Endothelial cell (in vitro differentiated cells): ENCODE results near the gene MAGED2. TPM values are rescaled to one million over a fixed set of nuclear protein-coding genes. Genes with fewer than 3 reads are reported as not detected.
"Not testable (repeated sequence)": the region's sequence is repeated elsewhere in the genome, so short reads cannot be mapped to it uniquely, and the experiment has no call there.

ENCODE experiments used
- DNase-seq: peaks from one replicate; pipeline ENCODE4 v3.0.0; 2021; ENCODE audit warnings: low spot score
- H3K27ac Mint-ChIP-seq: one replicate; pipeline ENCODE4 v1.8.0; 2021; ENCODE audit warnings: mixed read lengths, inconsistent platforms; ENCODE audit not compliant: unreplicated experiment
- H3K27me3 Mint-ChIP-seq: one replicate; pipeline ENCODE4 v1.8.0; 2021; ENCODE audit warnings: mild to moderate bottlenecking, moderate library complexity, mixed read lengths, inconsistent platforms; ENCODE audit not compliant: unreplicated experiment
- H3K36me3 Mint-ChIP-seq: one replicate; pipeline ENCODE4 v1.8.0; 2021; ENCODE audit warnings: mild to moderate bottlenecking, low read depth, mixed read lengths, inconsistent platforms; ENCODE audit not compliant: unreplicated experiment
- H3K4me1 Mint-ChIP-seq: one replicate; pipeline ENCODE4 v1.8.0; 2021; ENCODE audit warnings: mild to moderate bottlenecking, mixed read lengths, inconsistent platforms; ENCODE audit not compliant: unreplicated experiment
- H3K4me3 Mint-ChIP-seq: one replicate; pipeline ENCODE4 v1.8.0; 2021; ENCODE audit warnings: mild to moderate bottlenecking, mixed read lengths, inconsistent platforms; ENCODE audit not compliant: unreplicated experiment
- H3K9me3 Mint-ChIP-seq: one replicate; pipeline ENCODE4 v1.8.0; 2021; ENCODE audit warnings: mixed read lengths, inconsistent platforms; ENCODE audit not compliant: unreplicated experiment
- total RNA-seq: library from RNA; stranded (reverse); fragmentation: NEBNext Ultra II Directional; extraction: Animal tissue kit (Norgen Biotek cat#: 25700); gene quantifications from one replicate; pipeline ENCODE4 v1.2.1, GENCODE V29; 2021; ENCODE audit not compliant: unreplicated experiment
- TF ChIP-seq, protein P1 (sequence below): fragments of 200-600 bp; sonication (generic); IDR thresholded peaks from one replicate; pipeline ENCODE4 v1.5.0; 2021; ENCODE audit warnings: antibody characterized with exemption; ENCODE audit not compliant: unreplicated experiment

The MAGED2 gene
- total RNA-seq, 1 donor from 2014 or later, result 581 TPM

DNA sequence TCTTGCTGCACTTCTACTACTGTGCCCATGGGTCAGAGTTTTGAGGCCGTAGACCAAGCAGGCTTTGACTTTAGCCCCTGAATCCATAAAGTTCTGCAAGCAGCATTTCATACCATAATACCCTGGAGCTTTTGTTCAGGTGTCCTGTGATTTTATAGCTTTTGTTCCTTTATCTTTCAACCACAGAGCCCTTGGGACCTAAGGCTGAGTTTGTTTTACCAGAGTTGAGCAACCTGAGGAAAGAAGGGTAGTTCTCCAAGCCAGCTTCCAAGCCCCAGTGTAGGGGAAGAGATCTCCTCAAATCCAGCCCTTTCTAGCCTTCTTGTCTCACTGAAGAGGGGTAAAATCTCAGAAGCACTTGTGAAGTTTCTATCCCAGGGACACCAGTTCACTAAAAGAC is 35.1 kb downstream of the MAGED2 start:
- Mint-ChIP-seq H3K27me3 (no peaks in the 10 kb centered on the region), H3K4me1 (peaks cover 2% of the 10 kb centered on the region), H3K27ac (no peak overlapping the region), H3K4me3 (no peak overlapping the region), H3K9me3 (no peaks in the 10 kb centered on the region), H3K36me3 (no peaks in the 10 kb centered on the region)
- TF ChIP-seq, protein P1, sequence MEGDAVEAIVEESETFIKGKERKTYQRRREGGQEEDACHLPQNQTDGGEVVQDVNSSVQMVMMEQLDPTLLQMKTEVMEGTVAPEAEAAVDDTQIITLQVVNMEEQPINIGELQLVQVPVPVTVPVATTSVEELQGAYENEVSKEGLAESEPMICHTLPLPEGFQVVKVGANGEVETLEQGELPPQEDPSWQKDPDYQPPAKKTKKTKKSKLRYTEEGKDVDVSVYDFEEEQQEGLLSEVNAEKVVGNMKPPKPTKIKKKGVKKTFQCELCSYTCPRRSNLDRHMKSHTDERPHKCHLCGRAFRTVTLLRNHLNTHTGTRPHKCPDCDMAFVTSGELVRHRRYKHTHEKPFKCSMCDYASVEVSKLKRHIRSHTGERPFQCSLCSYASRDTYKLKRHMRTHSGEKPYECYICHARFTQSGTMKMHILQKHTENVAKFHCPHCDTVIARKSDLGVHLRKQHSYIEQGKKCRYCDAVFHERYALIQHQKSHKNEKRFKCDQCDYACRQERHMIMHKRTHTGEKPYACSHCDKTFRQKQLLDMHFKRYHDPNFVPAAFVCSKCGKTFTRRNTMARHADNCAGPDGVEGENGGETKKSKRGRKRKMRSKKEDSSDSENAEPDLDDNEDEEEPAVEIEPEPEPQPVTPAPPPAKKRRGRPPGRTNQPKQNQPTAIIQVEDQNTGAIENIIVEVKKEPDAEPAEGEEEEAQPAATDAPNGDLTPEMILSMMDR, result no peak
- DNase-seq, result no peak

DNA sequence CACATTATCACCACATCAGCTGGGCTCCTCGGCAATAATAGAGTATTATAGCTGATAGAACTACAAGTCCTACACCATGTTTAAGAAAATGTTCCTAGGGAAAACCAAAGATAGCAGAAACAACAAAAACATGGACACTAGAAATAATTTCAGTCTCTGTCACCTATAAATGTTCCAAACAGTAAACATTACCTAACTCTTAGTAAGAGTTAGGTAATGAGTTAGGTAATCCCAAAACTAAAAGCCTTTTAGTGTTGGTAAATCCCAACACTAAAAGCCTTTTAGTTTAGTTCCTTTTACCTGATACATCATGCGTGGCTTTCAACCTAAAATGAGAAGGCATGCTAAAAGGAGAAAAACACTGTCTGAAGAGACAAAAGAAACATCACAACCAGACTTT is 35.5 kb downstream of the MAGED2 start:
- H3K9me3 Mint-ChIP-seq, result no peaks in the 10 kb centered on the region
- H3K36me3 Mint-ChIP-seq, result no peaks in the 10 kb centered on the region

DNA sequence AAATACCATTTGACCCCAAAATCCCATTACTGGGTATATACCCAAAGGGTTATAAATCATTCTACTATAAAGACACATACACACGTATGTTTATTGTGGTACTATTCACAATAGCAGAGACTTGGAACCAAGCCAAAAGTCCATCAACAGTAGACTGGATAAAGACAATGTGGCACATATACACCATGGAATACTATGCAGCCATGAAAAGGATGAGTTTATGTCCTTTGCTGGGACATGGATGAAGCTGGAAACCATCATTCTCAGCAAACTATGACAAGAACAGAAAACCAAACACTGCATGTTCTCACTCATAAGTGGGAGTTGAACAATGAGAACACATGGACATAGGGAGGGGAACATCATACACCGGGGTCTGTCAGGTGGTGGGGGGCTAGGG is 40.2 kb downstream of the MAGED2 start:
- not testable (repeated sequence) for H3K27ac Mint-ChIP-seq, H3K36me3 Mint-ChIP-seq, H3K9me3 Mint-ChIP-seq, H3K4me3 Mint-ChIP-seq, H3K4me1 Mint-ChIP-seq, DNase-seq, H3K27me3 Mint-ChIP-seq

More for the DNA sequence above, 35.5 kb downstream of the MAGED2 start:
- Mint-ChIP-seq H3K27ac (no peak overlapping the region), H3K4me1 (no peaks in the 10 kb centered on the region), H3K27me3 (no peaks in the 10 kb centered on the region), H3K4me3 (no peak overlapping the region)
- TF ChIP-seq, protein P1, result no peak
- DNase-seq, result no peak

DNA sequence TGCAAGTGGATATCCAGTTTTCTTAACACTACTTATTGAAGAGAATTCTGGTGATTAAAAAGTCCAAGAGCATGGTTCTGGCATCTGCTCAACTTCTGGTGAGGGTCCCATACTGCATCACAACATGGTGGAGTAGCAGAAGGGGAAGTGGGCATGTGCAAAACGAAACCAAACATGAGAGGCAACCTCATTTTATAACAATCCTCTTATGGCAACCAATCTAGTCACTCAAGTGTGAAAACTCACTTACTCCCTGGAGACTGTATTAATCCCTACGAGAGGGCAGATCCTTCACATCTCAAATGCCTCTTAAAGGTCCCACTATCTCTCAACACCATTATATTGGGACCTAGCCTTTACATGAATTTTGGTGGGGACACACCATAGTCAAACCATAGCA is 57.7 kb downstream of the MAGED2 start:
- no peaks in the 10 kb centered on the region for H3K4me1 Mint-ChIP-seq
- no peaks in the 10 kb centered on the region for H3K36me3 Mint-ChIP-seq
- no peaks in the 10 kb centered on the region for H3K27me3 Mint-ChIP-seq
- H3K4me3 Mint-ChIP-seq, result no peak overlapping the region
- DNase-seq, result no peak
- no peak overlapping the region for H3K27ac Mint-ChIP-seq
- H3K9me3 Mint-ChIP-seq, result no peaks in the 10 kb centered on the region
- TF ChIP-seq, protein P1, result no peak

Other genes starting within 250 kb of the MAGED2 start
- 0.13 TPM for gene ITIH6, start 9.5 kb upstream of the MAGED2 start, total RNA-seq
- 184 TPM for gene TRO, start 113.1 kb downstream of the MAGED2 start, total RNA-seq
- gene PFKFB1, start 186.4 kb downstream of the MAGED2 start, total RNA-seq, result 0.49 TPM
- gene APEX2, start 192.6 kb downstream of the MAGED2 start, total RNA-seq, result 28.5 TPM
- not detected for gene ALAS2, start 223.2 kb downstream of the MAGED2 start, total RNA-seq